ENCODE data around the gene ADD1. TPM values are rescaled to one million over a fixed set of nuclear protein-coding genes. Genes with fewer than 3 reads are reported as not detected.

Gene ADD1
- total RNA-seq, 1 experiment from 2014 or later, result 163 TPM

- no peak overlapping the region for H2BK20ac ChIP-seq (ENCODE audit: low read depth, low read length, poor library complexity, severe bottlenecking)
- no peaks in the 10 kb centered on the region for H4K20me1 ChIP-seq (ENCODE audit: control insufficient read depth, insufficient read depth, insufficient read length)
- no peak overlapping the region for H3K27ac Mint-ChIP-seq
- WGBS (ENCODE audit: extremely low coverage, insufficient read length, low lambda C conversion rate), result no CpG with 5 or more reads among the region's 3 CpGs
- H3K4ac ChIP-seq (ENCODE audit: low read depth, low read length), result no peak overlapping the region
- DNase-seq, result no peak
- no peaks in the 10 kb centered on the region for H3K27me3 ChIP-seq (ENCODE audit: insufficient read depth, low read length)
- H3K79me2 ChIP-seq (ENCODE audit: insufficient read depth, low read length), result no peaks in the 10 kb centered on the region; the same call in 1 of the 2 replicates
- H3K23me2 ChIP-seq (ENCODE audit: insufficient read length, low read depth, low read length, poor library complexity, severe bottlenecking), result no peaks in the 10 kb centered on the region
- H2AK5ac ChIP-seq (ENCODE audit: insufficient read length, low read length), result no peak overlapping the region
- no peak overlapping the region for H3K27ac ChIP-seq (ENCODE audit: insufficient read length, low read depth, low read length)
- no peak overlapping the region for H4K91ac ChIP-seq (ENCODE audit: insufficient read length, low read depth, low read length)
- no peak overlapping the region for H2BK5ac ChIP-seq (ENCODE audit: insufficient read length, low read length)
- H4K8ac ChIP-seq (replicated peaks; ENCODE audit: insufficient read length, low read depth, low read length), result no peak overlapping the region
- H3K9me3 ChIP-seq (ENCODE audit: control insufficient read depth, low read depth, low read length), result no peaks in the 10 kb centered on the region
- H2BK12ac ChIP-seq (ENCODE audit: insufficient read length, low read depth, low read length), result no peak overlapping the region
- H3K4me3 Mint-ChIP-seq, result no peak overlapping the region
- no peak overlapping the region for H4K5ac ChIP-seq (ENCODE audit: insufficient read length, low read depth, low read length)
- H3K18ac ChIP-seq (ENCODE audit: insufficient read length, low read depth, low read length), result no peak overlapping the region
- no peak overlapping the region for H3K14ac ChIP-seq (ENCODE audit: insufficient read depth, low read length)
- no peak overlapping the region for H3T11ph ChIP-seq (ENCODE audit: low read length)
- no peak overlapping the region for H2AFZ ChIP-seq (ENCODE audit: low read length)
- no peak overlapping the region for H3K9ac ChIP-seq (ENCODE audit: extremely low read depth, insufficient read length, low read length)
- no peak overlapping the region for H2BK120ac ChIP-seq (ENCODE audit: low read depth, low read length, poor library complexity, severe bottlenecking)
- no peaks in the 10 kb centered on the region for H3K9me3 Mint-ChIP-seq
- H3K79me1 ChIP-seq (ENCODE audit: insufficient read depth, low read depth, low read length, poor library complexity, severe bottlenecking), result no peaks in the 10 kb centered on the region
- no peak overlapping the region for H3K23ac ChIP-seq (ENCODE audit: insufficient read length, low read depth, low read length)
- H3K4me1 ChIP-seq (ENCODE audit: insufficient read depth, low read length), result no peaks in the 10 kb centered on the region
- no peaks in the 10 kb centered on the region for H3K27me3 Mint-ChIP-seq (ENCODE audit: low read depth)
- no peak overlapping the region for H3K4me2 ChIP-seq (ENCODE audit: insufficient read depth, insufficient read length, low read length)
- H2BK15ac ChIP-seq (ENCODE audit: low read depth, low read length), result no peak overlapping the region
- H3K56ac ChIP-seq (ENCODE audit: insufficient read length, low read depth, low read length), result no peak overlapping the region
- TF ChIP-seq CTCF (conservative IDR thresholded peaks at IDR 0.05), result no peak
- H3K4me1 Mint-ChIP-seq, result no peaks in the 10 kb centered on the region
- peaks cover 19 to 41% (median 40%) of the 10 kb centered on the region in 3 experiments; a peak in 6 of 7 replicates for H3K36me3 Mint-ChIP-seq (ENCODE audit: insufficient read depth in 1 of 3, low read depth in 3 of 3)
These were observed 45.2 kb downstream of the ADD1 start for GRCh38 chr4:2888886-2889285.
